ENCODE data around the gene FBXO27.
"Not testable (repeated sequence)": the region's sequence is repeated elsewhere in the genome, so short reads cannot be mapped to it uniquely, and the experiment has no call there.

Gene FBXO27

GRCh38 chr19:39032063-39032918 is at the start of gene FBXO27:
Gene FBXO27 (minus strand): TSS chr19:39032549. CDS start chr19:39032227, 322 bp downstream.
- no peak for DNase-seq (ENCODE audit: low read depth in 1 of 2, low spot score in 1 of 2)

GRCh38 chr19:39080431-39080830 is 48.1 kb upstream of the FBXO27 start:
- no peak for DNase-seq (ENCODE audit: low read depth in 1 of 2, low spot score in 1 of 2)

- no peak for DNase-seq (ENCODE audit: low read depth in 1 of 2, low spot score in 1 of 2)
Observed at GRCh38 chr19:39078436-39079200, 46.3 kb upstream of the FBXO27 start.

- DNase-seq (ENCODE audit: low read depth in 1 of 2, low spot score in 1 of 2) = no peak
Observed at GRCh38 chr19:39077323-39077722, 45.0 kb upstream of the FBXO27 start.

- DNase-seq (ENCODE audit: low read depth in 1 of 2, low spot score in 1 of 2) = no peak
Observed at GRCh38 chr19:39074942-39075341, 42.6 kb upstream of the FBXO27 start.

- DNase-seq (ENCODE audit: low read depth in 1 of 2, low spot score in 1 of 2) = no peak
Observed at GRCh38 chr19:39074205-39074692, 41.9 kb upstream of the FBXO27 start.

- DNase-seq (ENCODE audit: low read depth in 1 of 2, low spot score in 1 of 2) = no peak
Observed at GRCh38 chr19:39070888-39071287, 38.5 kb upstream of the FBXO27 start.

GRCh38 chr19:39068259-39068658 is 35.9 kb upstream of the FBXO27 start:
- not testable (repeated sequence) for DNase-seq (ENCODE audit: low read depth in 1 of 2, low spot score in 1 of 2)

GRCh38 chr19:39067104-39067503 is 34.8 kb upstream of the FBXO27 start:
- no peak for DNase-seq (ENCODE audit: low read depth in 1 of 2, low spot score in 1 of 2)

GRCh38 chr19:39065928-39066327 is 33.6 kb upstream of the FBXO27 start:
- no peak for DNase-seq (ENCODE audit: low read depth in 1 of 2, low spot score in 1 of 2)

- DNase-seq (ENCODE audit: low read depth in 1 of 2, low spot score in 1 of 2) = no peak
Observed at GRCh38 chr19:39064405-39064804, 32.1 kb upstream of the FBXO27 start.

GRCh38 chr19:39060171-39060570 is 27.8 kb upstream of the FBXO27 start:
- DNase-seq (ENCODE audit: low read depth in 1 of 2, low spot score in 1 of 2) = no peak

- DNase-seq (ENCODE audit: low read depth in 1 of 2, low spot score in 1 of 2) = no peak
Observed at GRCh38 chr19:39059302-39059701, 27.0 kb upstream of the FBXO27 start.

GRCh38 chr19:39057615-39058014 is 25.3 kb upstream of the FBXO27 start:
- DNase-seq (ENCODE audit: low read depth in 1 of 2, low spot score in 1 of 2) = no peak

GRCh38 chr19:39054091-39054470 is 21.7 kb upstream of the FBXO27 start:
- DNase-seq (ENCODE audit: low read depth in 1 of 2, low spot score in 1 of 2) = no peak

GRCh38 chr19:39053276-39054090 is 21.1 kb upstream of the FBXO27 start:
- no peak for DNase-seq (ENCODE audit: low read depth in 1 of 2, low spot score in 1 of 2)

GRCh38 chr19:39052846-39053245 is 20.5 kb upstream of the FBXO27 start:
- DNase-seq (ENCODE audit: low read depth in 1 of 2, low spot score in 1 of 2) = no peak

- peak; percentile 52 to 58 for DNase-seq (ENCODE audit: low read depth in 1 of 2, low spot score in 1 of 2)
Observed at GRCh38 chr19:39052243-39052746, 19.9 kb upstream of the FBXO27 start.

GRCh38 chr19:39047073-39047472 is 14.7 kb upstream of the FBXO27 start:
- DNase-seq (ENCODE audit: low read depth in 1 of 2, low spot score in 1 of 2) = no peak

- DNase-seq (ENCODE audit: low read depth in 1 of 2, low spot score in 1 of 2) = no peak
Observed at GRCh38 chr19:39046037-39046821, 13.9 kb upstream of the FBXO27 start.
